ENCODE results near the gene TMEM250.
A peak's percentile ranks its signal among the peaks of the same experiment; 100 is the strongest.

GRCh38 chr9:136093995-136094881, 24.4 kb downstream of the TMEM250 start:
- TF ChIP-seq CTCF (IDR thresholded peaks at IDR 0.05 in 4 of 5, conservative IDR thresholded peaks at IDR 0.05 in 1 of 5) (peak in 2 of 5 experiments; percentile 24 to 27), POLR2A (IDR thresholded peaks at IDR 0.05) (peak; percentile 78 to 86)

Data from gastrocnemius medialis (tissue), 4 donors.